Measurements from ENCODE around the gene DBNDD2.

DBNDD2 gene

GRCh38 chr20:45419188-45420091 lies 11.4 kb downstream of the DBNDD2 start:
- DNase-seq = no peak

GRCh38 chr20:45420125-45420524 lies 12.0 kb downstream of the DBNDD2 start:
- no peak for DNase-seq

- DNase-seq = no peak
Observed at GRCh38 chr20:45423700-45424099, 15.6 kb downstream of the DBNDD2 start.

GRCh38 chr20:45425561-45425960 lies 17.5 kb downstream of the DBNDD2 start:
- DNase-seq = no peak

GRCh38 chr20:45426320-45427016 lies 18.4 kb downstream of the DBNDD2 start:
- no peak for DNase-seq

- no peak for DNase-seq
Observed at GRCh38 chr20:45427236-45428149, 19.4 kb downstream of the DBNDD2 start.

- no peak for DNase-seq
Observed at GRCh38 chr20:45429618-45430017, 21.5 kb downstream of the DBNDD2 start.

GRCh38 chr20:45432294-45432693 lies 24.2 kb downstream of the DBNDD2 start:
- DNase-seq = no peak

GRCh38 chr20:45433316-45433715 lies 25.2 kb downstream of the DBNDD2 start:
- no peak for DNase-seq

- DNase-seq = no peak
Observed at GRCh38 chr20:45433976-45434375, 25.9 kb downstream of the DBNDD2 start.

GRCh38 chr20:45436732-45437485 lies 28.8 kb downstream of the DBNDD2 start:
- peak; percentile 84 to 87 for DNase-seq

GRCh38 chr20:45440424-45440823 lies 32.3 kb downstream of the DBNDD2 start:
- no peak for DNase-seq

GRCh38 chr20:45440891-45441685 lies 33.0 kb downstream of the DBNDD2 start:
- DNase-seq = no peak

GRCh38 chr20:45441746-45442145 lies 33.7 kb downstream of the DBNDD2 start:
- DNase-seq = no peak

- DNase-seq = no peak
Observed at GRCh38 chr20:45444050-45444449, 36.0 kb downstream of the DBNDD2 start.

- DNase-seq = peak in 1 of 2 experiments; percentile 29
Observed at GRCh38 chr20:45445805-45446562, 37.9 kb downstream of the DBNDD2 start.

- DNase-seq = no peak
Observed at GRCh38 chr20:45448270-45448669, 40.2 kb downstream of the DBNDD2 start.

GRCh38 chr20:45449528-45449927 lies 41.4 kb downstream of the DBNDD2 start:
- DNase-seq = no peak

- DNase-seq = no peak
Observed at GRCh38 chr20:45450097-45450818, 42.2 kb downstream of the DBNDD2 start.

- no peak for DNase-seq
Observed at GRCh38 chr20:45452238-45452637, 44.1 kb downstream of the DBNDD2 start.
